Keratinocyte (primary cell): ENCODE measurements around the gene SPG11. TPM values are rescaled to one million over a fixed set of nuclear protein-coding genes. Genes with fewer than 3 reads are reported as not detected.

Experiments
- DNase-seq: peaks from one replicate; pipeline ENCODE4 v3.0.0-alpha.2; 2011; ENCODE audit warnings: low read depth, missing footprints, low spot score
- FAIRE-seq: peaks from 2 replicates; lab custom pipeline; 2011; peaks lifted over from hg19 to GRCh38; lab: Jason Lieb, UNC
- H2AFZ ChIP-seq: 2 replicates; pipeline ENCODE4 v1.6.0; 2012; ENCODE audit warnings: low read length, control low read depth, inconsistent platforms; ENCODE audit not compliant: control insufficient read depth
- H3K27ac ChIP-seq: 2 replicates; pipeline ENCODE4 v1.5.1; 2011; ENCODE audit warnings: low read length; ENCODE audit not compliant: control insufficient read depth, insufficient read depth
- H3K27me3 ChIP-seq: 3 replicates; pipeline ENCODE4 v1.6.0; 2011; ENCODE audit warnings: low read length; ENCODE audit not compliant: control insufficient read depth, insufficient read depth; ENCODE audit errors: extremely low read depth
- H3K36me3 ChIP-seq, 2 experiments: 2 replicates in 1 of 2; 3 replicates in 1 of 2; pipeline ENCODE4 v1.5.1; 2011; ENCODE audit warnings: low read length in 2 of 2, mild to moderate bottlenecking in 1 of 2; ENCODE audit not compliant: control insufficient read depth in 2 of 2, insufficient read depth in 2 of 2; ENCODE audit errors: extremely low read depth in 1 of 2
- H3K4me1 ChIP-seq: 3 replicates; pipeline ENCODE4 v1.5.1; 2011; ENCODE audit warnings: low read length; ENCODE audit not compliant: control insufficient read depth, insufficient read depth; ENCODE audit errors: extremely low read depth
- H3K4me2 ChIP-seq: 3 replicates; pipeline ENCODE4 v1.6.0; 2011; ENCODE audit warnings: low read depth, low read length; ENCODE audit not compliant: control insufficient read depth, insufficient read depth; ENCODE audit errors: extremely low read depth
- H3K4me3 ChIP-seq, 3 experiments: fragments of 200-600 bp in 1 of 3; sonication (generic) in 1 of 3; 2 replicates in 2 of 3; 3 replicates in 1 of 3; pipeline ENCODE4 v1.5.1; 2011 to 2016; ENCODE audit warnings: low read length in 3 of 3, mild to moderate bottlenecking in 3 of 3, control low read depth in 2 of 3, inconsistent platforms in 1 of 3, low read depth in 1 of 3, mixed read lengths in 1 of 3, mixed run types in 1 of 3, moderate library complexity in 1 of 3; ENCODE audit not compliant: control insufficient read depth in 2 of 3, insufficient read depth in 2 of 3; ENCODE audit errors: extremely low read depth in 1 of 3
- H3K79me2 ChIP-seq: 2 replicates; pipeline ENCODE4 v1.6.0; 2012; ENCODE audit warnings: low read length; ENCODE audit not compliant: control insufficient read depth, insufficient read depth
- H3K9ac ChIP-seq: 3 replicates; pipeline ENCODE4 v1.6.0; 2011; ENCODE audit warnings: low read length; ENCODE audit not compliant: control insufficient read depth, insufficient read depth; ENCODE audit errors: extremely low read depth
- H3K9me1 ChIP-seq: 3 replicates; pipeline ENCODE4 v1.6.0; 2011; ENCODE audit warnings: low read length; ENCODE audit not compliant: control insufficient read depth, insufficient read depth; ENCODE audit errors: extremely low read depth
- H3K9me3 ChIP-seq: 2 replicates; pipeline ENCODE4 v1.5.1; 2012; ENCODE audit warnings: low read depth, low read length; ENCODE audit not compliant: control insufficient read depth
- H4K20me1 ChIP-seq: 3 replicates; pipeline ENCODE4 v1.6.0; 2011; ENCODE audit warnings: low read length; ENCODE audit not compliant: control insufficient read depth, insufficient read depth; ENCODE audit errors: extremely low read depth
- CTCF ChIP-seq, 3 experiments: IDR thresholded peaks in 1 of 3; conservative IDR thresholded peaks in 1 of 3; optimal IDR thresholded peaks in 1 of 3; 2 replicates in 2 of 3; 3 replicates in 1 of 3; pipeline versions ENCODE3 to v1.5.1; 2011; ENCODE audit warnings: low read length in 3 of 3, mild to moderate bottlenecking in 3 of 3, moderate library complexity in 2 of 3, control low read depth in 1 of 3, inconsistent platforms in 1 of 3; ENCODE audit not compliant: insufficient read depth in 2 of 3; ENCODE audit errors: extremely low read depth in 1 of 3
- EZH2 ChIP-seq: IDR thresholded peaks from one replicate; pipeline ENCODE4 v1.6.1; 2012; ENCODE audit warnings: inconsistent platforms, mild to moderate bottlenecking, low read length, moderate library complexity
- dilution Hi-C: fragments of 300-500 bp; cut with MboI; formaldehyde crosslinking; loops from one replicate; pipeline ENCODE4 v1.7.0; 2020; ENCODE audit warnings: low sequenced_read_pairs; ENCODE audit not compliant: extremely low pct_ligation_motif_present
- polyA plus RNA-seq, 5 experiments: library from polyadenylated mRNA; depleted of rRNA in 3 of 5; stranded (reverse) in 3 of 5; stranded (forward) in 1 of 5; unstranded in 1 of 5; fragments of >200 nt; gene quantifications; 1 replicate in 1 of 5; 2 replicates in 3 of 5; 3 replicates in 1 of 5; pipeline versions ENCODE4 v1.2.1 to v1.2.3, GENCODE V29; 2011 to 2012; ENCODE audit warnings: missing spikeins in 2 of 5, low read depth in 1 of 5, low replicate concordance in 1 of 5

Gene SPG11
- polyA plus RNA-seq, 1 donor (not counting 4 experiments of a cell fraction or from before 2014, with no cell fraction given): 41.5 TPM

- Histone ChIP-seq H3K9me1 (no peaks in the 10 kb centered on the region), H2AFZ (no peak overlapping the region), H3K4me2 (no peak overlapping the region), H3K4me1 (no peaks in the 10 kb centered on the region), H4K20me1 (no peaks in the 10 kb centered on the region), H3K9ac (no peak overlapping the region), H3K9me3 (no peaks in the 10 kb centered on the region), H3K36me3 (peaks cover 11 to 17% of the 10 kb centered on the region in 2 experiments), H3K27ac (no peak overlapping the region), H3K4me3 (no peak overlapping the region), H3K79me2 (no peaks in the 10 kb centered on the region), H3K27me3 (no peaks in the 10 kb centered on the region)
- dilution Hi-C loops: no loop called here
- TF ChIP-seq EZH2 (no peak), CTCF (optimal IDR thresholded peaks at IDR 0.05 in 1 of 3, IDR thresholded peaks at IDR 0.05 in 1 of 3, conservative IDR thresholded peaks at IDR 0.05 in 1 of 3; ENCODE audit: extremely low read depth in 1 of 3, insufficient read depth in 2 of 3, low read length in 3 of 3) (no peak)
- FAIRE-seq: no peak
- DNase-seq: no peak
Measured at GRCh38 chr15:44574734-44575133, 88.7 kb downstream of the SPG11 start.

- no peak overlapping the region for H3K9ac ChIP-seq
- no peak overlapping the region for H3K27ac ChIP-seq
- dilution Hi-C loops: no loop called here
- H3K36me3 ChIP-seq: peaks cover 19 to 20% of the 10 kb centered on the region in 2 experiments
- H3K4me3 ChIP-seq: no peak overlapping the region
- H3K9me1 ChIP-seq: no peaks in the 10 kb centered on the region
- H3K4me1 ChIP-seq: no peaks in the 10 kb centered on the region
- no peak for DNase-seq
- no peaks in the 10 kb centered on the region for H3K9me3 ChIP-seq
- H3K27me3 ChIP-seq: no peaks in the 10 kb centered on the region
- H4K20me1 ChIP-seq: no peaks in the 10 kb centered on the region
- no peak overlapping the region for H3K4me2 ChIP-seq
- no peak for FAIRE-seq
- no peaks in the 10 kb centered on the region for H3K79me2 ChIP-seq
- no peak overlapping the region for H2AFZ ChIP-seq
- no peak for TF ChIP-seq EZH2
- TF ChIP-seq CTCF (optimal IDR thresholded peaks at IDR 0.05 in 1 of 3, IDR thresholded peaks at IDR 0.05 in 1 of 3, conservative IDR thresholded peaks at IDR 0.05 in 1 of 3; ENCODE audit: extremely low read depth in 1 of 3, insufficient read depth in 2 of 3, low read length in 3 of 3): no peak
Measured at GRCh38 chr15:44573386-44573785, 90.1 kb downstream of the SPG11 start.
